Activated CD4-positive, alpha-beta T cell treated with anti-CD3 and anti-CD28 coated beads, Interleukin-2, Interleukin-4, amounts not matched to agents 100 ng/mL and 50 ng/mL, durations not matched to agents 16 hours and 8 hours (primary cell): Measurements from ENCODE around the gene BTBD6.

Experiments
- DNase-seq: peaks from one replicate; pipeline ENCODE4 v3.0.0-alpha.2; 2020; ENCODE audit warnings: low spot score

BTBD6 gene

GRCh38 chr14:105248368-105249181 lies at the start of gene BTBD6:
BTBD6 (plus strand) TSS chr14:105248533; CDS start chr14:105248712, 179 bp downstream.
- DNase-seq, result peak; percentile 87

GRCh38 chr14:105198588-105198987 lies 49.7 kb upstream of the BTBD6 start:
- DNase-seq, result no peak

- no peak for DNase-seq
Measured at GRCh38 chr14:105199093-105199492, 49.2 kb upstream of the BTBD6 start.

GRCh38 chr14:105200074-105200473 lies 48.3 kb upstream of the BTBD6 start:
- DNase-seq, result no peak

- no peak for DNase-seq
Measured at GRCh38 chr14:105200641-105201040, 47.7 kb upstream of the BTBD6 start.

GRCh38 chr14:105201156-105201924 lies 47.0 kb upstream of the BTBD6 start:
- DNase-seq, result no peak

GRCh38 chr14:105201925-105202513 lies 46.3 kb upstream of the BTBD6 start:
- DNase-seq, result peak; percentile 11

- DNase-seq, result peak; percentile 49
Measured at GRCh38 chr14:105203057-105203531, 45.2 kb upstream of the BTBD6 start.

GRCh38 chr14:105203701-105204100 lies 44.6 kb upstream of the BTBD6 start:
- DNase-seq, result no peak

GRCh38 chr14:105204206-105204930 lies 44.0 kb upstream of the BTBD6 start:
- DNase-seq, result no peak

GRCh38 chr14:105204931-105205672 lies 43.2 kb upstream of the BTBD6 start:
- no peak for DNase-seq

- no peak for DNase-seq
Measured at GRCh38 chr14:105205673-105206208, 42.6 kb upstream of the BTBD6 start.

GRCh38 chr14:105206873-105207272 lies 41.5 kb upstream of the BTBD6 start:
- DNase-seq, result no peak

- no peak for DNase-seq
Measured at GRCh38 chr14:105207460-105207901, 40.9 kb upstream of the BTBD6 start.

- no peak for DNase-seq
Measured at GRCh38 chr14:105207996-105208737, 40.2 kb upstream of the BTBD6 start.

- DNase-seq, result no peak
Measured at GRCh38 chr14:105208738-105209075, 39.6 kb upstream of the BTBD6 start.

- DNase-seq, result no peak
Measured at GRCh38 chr14:105209091-105209490, 39.2 kb upstream of the BTBD6 start.

GRCh38 chr14:105209646-105210045 lies 38.7 kb upstream of the BTBD6 start:
- no peak for DNase-seq

- no peak for DNase-seq
Measured at GRCh38 chr14:105210266-105211025, 37.9 kb upstream of the BTBD6 start.
